PC-9 (cell line): ENCODE measurements around the gene SSBP4. TPM values are rescaled to one million over a fixed set of nuclear protein-coding genes. Genes with fewer than 3 reads are reported as not detected.

Experiments
- BruUV-seq: library from RNA; stranded (reverse); fragments of 400-500 nt; replicated peaks from 2 replicates; lab custom pipeline; 2021; lab: Mats Ljungman, UMichigan
- CTCF ChIA-PET: fragments of 300-600 bp; sonication (Branson Sonifier 250); formaldehyde crosslinking; loops from one replicate; lab custom pipeline; 2022; ENCODE audit warnings: antibody characterized with exemption; lab: Charles Lee
- POLR2A ChIA-PET: fragments of 300-600 bp; sonication (Branson Sonifier 250); formaldehyde crosslinking; loops from one replicate; lab custom pipeline; 2022; ENCODE audit warnings: antibody characterized with exemption; ENCODE audit not compliant: unreplicated experiment; lab: Charles Lee
- DNase-seq, 2 experiments: peaks; one replicate each; pipeline versions ENCODE4 v3.0.0 to v3.0.0-alpha.2; 2015 to 2022; ENCODE audit warnings: mixed read lengths in 1 of 2
- H2AFZ ChIP-seq: fragments of 200-600 bp; sonication (generic); 2 replicates; pipeline ENCODE4 v1.8.1; 2017; ENCODE audit warnings: antibody characterized with exemption
- H3F3A ChIP-seq: fragments of 200-600 bp; sonication (generic); 2 replicates; pipeline ENCODE4 v1.8.1; 2017; ENCODE audit warnings: antibody characterized with exemption, mild to moderate bottlenecking, low read depth; ENCODE audit not compliant: insufficient read depth
- H3K27ac ChIP-seq: fragments of 200-600 bp; sonication (generic); 2 replicates; pipeline ENCODE4 v1.6.1; 2016; ENCODE audit warnings: mixed run types
- H3K27me3 ChIP-seq: fragments of 200-600 bp; sonication (generic); 2 replicates; pipeline ENCODE4 v1.6.1; 2016; ENCODE audit warnings: low read depth, mixed run types; ENCODE audit not compliant: insufficient read depth
- H3K36me3 ChIP-seq: fragments of 200-600 bp; sonication (generic); 2 replicates; pipeline ENCODE4 v1.6.1; 2016; ENCODE audit warnings: low read depth, mixed run types
- H3K4me1 ChIP-seq: fragments of 200-600 bp; sonication (generic); replicated peaks from 2 replicates; pipeline ENCODE4 v1.6.1; 2016; ENCODE audit warnings: mixed run types; ENCODE audit not compliant: insufficient read depth
- H3K4me2 ChIP-seq: fragments of 200-600 bp; sonication (generic); 2 replicates; pipeline ENCODE4 v1.6.1; 2017; ENCODE audit warnings: mixed run types
- H3K4me3 ChIP-seq: fragments of 200-600 bp; sonication (generic); 2 replicates; pipeline ENCODE4 v1.6.1; 2016; ENCODE audit warnings: mixed run types
- H3K79me2 ChIP-seq: fragments of 200-600 bp; sonication (generic); 2 replicates; pipeline ENCODE4 v1.6.1; 2017; ENCODE audit warnings: low read depth, mixed run types
- H3K9me2 ChIP-seq: fragments of 200-600 bp; sonication (generic); 2 replicates; pipeline ENCODE4 v1.8.1; 2017; ENCODE audit warnings: mild to moderate bottlenecking; ENCODE audit not compliant: insufficient read depth
- H3K9me3 ChIP-seq: fragments of 200-600 bp; sonication (generic); 2 replicates; pipeline ENCODE4 v1.8.1; 2016; ENCODE audit warnings: low read depth; ENCODE audit not compliant: insufficient read depth
- H4K20me1 ChIP-seq: fragments of 200-600 bp; sonication (generic); 2 replicates; pipeline ENCODE4 v1.8.1; 2017; ENCODE audit not compliant: insufficient read depth
- CTCF ChIP-seq: fragments of 200-600 bp; sonication (generic); conservative IDR thresholded peaks from 2 replicates; pipeline ENCODE4 v1.6.1; 2017; ENCODE audit warnings: mixed run types, antibody characterized with exemption, mild to moderate bottlenecking, moderate library complexity
- EZH2 ChIP-seq: fragments of 200-600 bp; sonication (generic); IDR thresholded peaks from 2 replicates; pipeline ENCODE4 v1.8.0; 2017; ENCODE audit warnings: antibody characterized with exemption, low read depth
- intact Hi-C: fragments of 100-400 bp; cut with micrococcal nuclease; formaldehyde crosslinking; loops from one replicate; pipeline ENCODE4 v1.10.0; 2022; ENCODE audit not compliant: unreplicated experiment
- total RNA-seq: library from RNA; stranded (reverse); gene quantifications from 2 replicates; pipeline ENCODE4 v1.2.3, GENCODE V29; 2021

Gene SSBP4
- total RNA-seq, 1 experiment from 2014 or later = 56.6 TPM

- Histone ChIP-seq H3K27ac (no peak overlapping the region), H3K27me3 (no peaks in the 10 kb centered on the region), H3K9me3 (no peaks in the 10 kb centered on the region), H3K4me3 (no peak overlapping the region), H3K79me2 (peaks cover 42% of the 10 kb centered on the region), H3K4me2 (no peak overlapping the region), H3K36me3 (no peaks in the 10 kb centered on the region), H4K20me1 (peaks cover 39% of the 10 kb centered on the region), H3F3A (peaks cover 32% of the 10 kb centered on the region), H2AFZ (no peak overlapping the region), H3K9me2 (no peaks in the 10 kb centered on the region), H3K4me1 (peaks cover 5% of the 10 kb centered on the region; the same call in 1 of the 2 replicates)
- POLR2A ChIA-PET = no interaction called here
- DNase-seq = no peak
- BruUV-seq = no TSS peak
- CTCF ChIA-PET = interaction anchor here (0.5 kb wide), 1 partner anchor 84 kb away, joined by 4 read pairs; no protein-coding TSS in a partner anchor
- intact Hi-C loops = loop anchor here (10.0 kb wide), 1 partner anchor 442 kb away; the partner anchor contains the start of genes COPE and DDX49
- TF ChIP-seq CTCF = no peak
- TF ChIP-seq EZH2 = no peak
Observed at GRCh38 chr19:18473003-18473705, 54.0 kb downstream of the SSBP4 start.

DNA sequence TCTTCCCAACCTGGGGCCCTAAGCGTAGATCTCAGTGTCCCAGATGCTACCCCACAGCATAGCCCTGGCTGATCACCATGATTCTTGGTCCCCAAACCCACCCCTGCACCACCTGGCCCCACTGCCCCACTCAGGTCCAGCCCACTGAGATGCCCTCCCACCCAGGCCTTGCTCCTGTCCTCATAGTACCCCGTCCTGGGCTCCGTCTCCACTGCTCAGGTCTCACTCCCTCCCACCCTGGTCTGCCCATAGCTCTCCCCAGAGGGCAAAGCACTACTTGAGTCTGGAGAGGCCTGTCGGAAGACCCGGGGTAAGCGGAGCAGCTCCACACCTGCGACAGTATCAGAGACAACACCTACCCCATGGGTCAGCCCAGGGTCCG lies 54.5 kb downstream of the SSBP4 start:
- H3K9me2 ChIP-seq = no peaks in the 10 kb centered on the region
- H3K4me2 ChIP-seq = no peak overlapping the region
- peaks cover 9% of the 10 kb centered on the region for H3K4me1 ChIP-seq
- no peak overlapping the region for H3K4me3 ChIP-seq
- H3K27ac ChIP-seq = no peak overlapping the region
- H3K36me3 ChIP-seq = no peaks in the 10 kb centered on the region
- ChIA-PET CTCF (interaction anchor here (0.5 kb wide), 1 partner anchor 83 kb away, joined by 4 read pairs; no protein-coding TSS in a partner anchor), POLR2A (no interaction called here)
- peaks cover 31% of the 10 kb centered on the region for H3F3A ChIP-seq
- no peaks in the 10 kb centered on the region for H3K27me3 ChIP-seq
- TF ChIP-seq CTCF (no peak), EZH2 (no peak)
- no peak overlapping the region for H2AFZ ChIP-seq
- BruUV-seq = no TSS peak
- peaks cover 47% of the 10 kb centered on the region for H3K79me2 ChIP-seq
- no peaks in the 10 kb centered on the region for H3K9me3 ChIP-seq
- peaks cover 39% of the 10 kb centered on the region for H4K20me1 ChIP-seq
- intact Hi-C loops = loop anchor here (10.0 kb wide), 1 partner anchor 441 kb away; the partner anchor contains the start of genes COPE and DDX49
- no peak for DNase-seq

DNA sequence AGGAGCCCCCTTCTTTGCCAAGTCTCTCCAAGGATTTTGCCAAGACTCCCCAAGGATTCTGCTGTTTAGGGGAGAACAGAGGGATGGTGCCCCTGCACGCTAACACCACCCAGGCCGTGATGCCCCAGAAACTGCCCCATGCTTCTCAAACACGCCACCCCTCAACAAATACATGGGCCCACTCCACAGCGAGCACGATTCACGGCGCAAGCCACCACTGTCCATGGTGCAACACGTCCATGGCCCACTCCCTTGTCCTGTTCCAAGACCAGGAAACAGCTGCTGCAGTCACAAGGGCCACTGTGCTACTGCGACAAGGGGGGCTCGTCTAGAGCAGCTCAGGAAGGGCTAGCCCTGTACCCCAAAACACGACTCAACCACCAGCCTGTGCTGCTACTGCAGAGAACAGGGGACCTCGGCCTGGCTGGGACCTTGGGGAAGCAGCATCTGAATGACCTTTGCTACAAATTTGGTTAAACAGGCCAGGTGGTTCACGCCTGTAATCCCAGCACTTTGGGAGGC lies 55.2 kb downstream of the SSBP4 start:
- POLR2A ChIA-PET = interaction anchor here (0.6 kb wide), 1 partner anchor 46 kb away, joined by 3 read pairs; no protein-coding TSS in a partner anchor
- no peak overlapping the region for H2AFZ ChIP-seq
- no peaks in the 10 kb centered on the region for H3K9me2 ChIP-seq
- H3K36me3 ChIP-seq = no peaks in the 10 kb centered on the region
- no peaks in the 10 kb centered on the region for H3K9me3 ChIP-seq
- H3K79me2 ChIP-seq = peaks cover 54% of the 10 kb centered on the region
- CTCF ChIA-PET = no interaction called here
- DNase-seq = no peak
- TF ChIP-seq CTCF = no peak
- no peak for TF ChIP-seq EZH2
- no peak overlapping the region for H3K27ac ChIP-seq
- H3K27me3 ChIP-seq = no peaks in the 10 kb centered on the region
- peaks cover 29% of the 10 kb centered on the region for H3F3A ChIP-seq
- H3K4me3 ChIP-seq = no peak overlapping the region
- H3K4me1 ChIP-seq = peaks cover 12% of the 10 kb centered on the region
- BruUV-seq = no TSS peak
- no peak overlapping the region for H3K4me2 ChIP-seq
- H4K20me1 ChIP-seq = peaks cover 41% of the 10 kb centered on the region
- intact Hi-C loops = loop anchor here (10.0 kb wide), 1 partner anchor 440 kb away; the partner anchor contains the start of genes COPE and DDX49
